ENCODE data around the gene GSTP1. TPM values are rescaled to one million over a fixed set of nuclear protein-coding genes. Genes with fewer than 3 reads are reported as not detected.
A peak's percentile ranks its signal among the peaks of the same experiment; 100 is the strongest.

Gene GSTP1
- total and polyA plus RNA-seq, 9 of the 15 experiments (the other 6 are each of a cell fraction or from before 2014, with no cell fraction given), result 592 to 2,150 (median 1,204) TPM

- TF ChIP-seq ZNF253 (CRISPR knock-in tag; conservative IDR thresholded peaks at IDR 0.05) (no peak), BCOR (IDR thresholded peaks at IDR 0.05) (peak; percentile 92), TAF1 (IDR thresholded peaks at IDR 0.05; ENCODE audit: control insufficient read depth, extremely low read depth, insufficient read depth, low read length, severe bottlenecking) (no peak)
These were observed 48.8 kb downstream of the GSTP1 start (continued) for GRCh38 chr11:67632175-67632981.

GRCh38 chr11:67632982-67633755 lies 49.6 kb downstream of the GSTP1 start:
- POLR2A ChIA-PET, result interaction anchor here (0.6 kb wide), 1 partner anchor 190 kb away, joined by 3 read pairs; no protein-coding TSS in a partner anchor
- no TSS peak for BruUV-seq (replicated peaks)
- H3K9ac ChIP-seq (ENCODE audit: insufficient read depth in 1 of 2, low read depth in 2 of 2, low read length in 2 of 2), result peak overlapping the region in 1 of 2 experiments; percentile 70; a peak in 1 of 4 replicates

More at GRCh38 chr11:67632982-67633755, 49.6 kb downstream of the GSTP1 start:
- CTCF ChIA-PET (ENCODE audit: low intra/inter-chr PET ratio), result interaction anchor here (0.6 kb wide), 1 partner anchor 1699 kb away, joined by 3 read pairs; no protein-coding TSS in a partner anchor
- Histone ChIP-seq H3K4me3 (no peak overlapping the region), H4K20me1 (replicated peaks; ENCODE audit: control insufficient read depth, insufficient read depth, low read length) (no peaks in the 10 kb centered on the region), H3K79me2 (ENCODE audit: control insufficient read depth, insufficient read depth, low read length) (no peaks in the 10 kb centered on the region), H3K4me2 (ENCODE audit: insufficient read depth, low read length) (no peak overlapping the region), H3K27me3 (ENCODE audit: control insufficient read depth in 2 of 2, insufficient read depth in 2 of 2, low read length in 2 of 2) (no peaks in the 10 kb centered on the region), H3K9me3 (replicated peaks; ENCODE audit: control insufficient read depth, insufficient read depth, low read depth, low read length) (no peaks in the 10 kb centered on the region), H2AFZ (ENCODE audit: low read depth, low read length) (no peak overlapping the region), H3K9me1 (ENCODE audit: control insufficient read depth, insufficient read depth, low read length) (no peaks in the 10 kb centered on the region), H3K27ac (ENCODE audit: extremely low read depth, low read depth, low read length) (no peak overlapping the region), H3K4me1 (replicated peaks in 1 of 2; ENCODE audit: control insufficient read depth in 2 of 2, insufficient read depth in 2 of 2, low read length in 2 of 2) (peaks cover 10 to 59% of the 10 kb centered on the region in 2 experiments), H3K36me3 (ENCODE audit: control insufficient read depth, insufficient read depth, low read length) (peaks cover 4% of the 10 kb centered on the region; the same call in 1 of the 3 replicates)
- DNase-seq (ENCODE audit: extremely low read depth in 1 of 4, low spot score in 3 of 4) (no peak), FAIRE-seq (no peak), ATAC-seq (no peak)
- 73% methylated on average over 23 of the region's 30 CpGs for WGBS (ENCODE audit: insufficient coverage, low coverage, missing lambda C conversion rate)
- intact Hi-C loops (cut with micrococcal nuclease) (loop anchor here (5.0 kb wide), 1 partner anchor 64 kb away; no protein-coding TSS in a partner anchor), in situ Hi-C loops (cut with MboI) (no loop called here)
- TF ChIP-seq ZBTB33 (CRISPR knock-in tag; IDR thresholded peaks at IDR 0.05) (0 out of 2 replicates have a peak, but pooled peaks have one; percentile 9), MECOM (CRISPR knock-in tag; IDR thresholded peaks at IDR 0.05) (no peak), POLR2G (IDR thresholded peaks at IDR 0.05; ENCODE audit: low read depth, low read length) (peak; percentile 39; the same call in 1 of the 2 replicates), KDM1A (IDR thresholded peaks at IDR 0.05) (peak in 1 of 2 experiments; percentile 20; a peak in 1 of 4 replicates)
